DOHH2 (cell line): ENCODE measurements around the gene IL31.

Experiments used
- H3F3A ChIP-seq: fragments of 200-600 bp; sonication (generic), shearing (Covaris generic); 2 replicates; pipeline ENCODE4 v1.6.0; 2016; ENCODE audit warnings: antibody characterized with exemption, mild to moderate bottlenecking; ENCODE audit not compliant: control insufficient read depth, insufficient read depth
- H3K27ac ChIP-seq: fragments of 200-600 bp; sonication (generic); 2 replicates; pipeline ENCODE4 v1.5.1; 2014; ENCODE audit warnings: low read depth, mild to moderate bottlenecking, low read length, moderate library complexity
- H3K27me3 ChIP-seq: fragments of 200-600 bp; sonication (generic); 2 replicates; pipeline ENCODE4 v1.6.1; 2014; ENCODE audit warnings: mild to moderate bottlenecking, low read length, mixed read lengths; ENCODE audit not compliant: control insufficient read depth
- H3K36me3 ChIP-seq: fragments of 200-600 bp; sonication (generic); 2 replicates; pipeline ENCODE4 v1.6.1; 2014; ENCODE audit warnings: mild to moderate bottlenecking, low read length, moderate library complexity, mixed read lengths; ENCODE audit not compliant: control insufficient read depth
- H3K4me1 ChIP-seq: fragments of 200-600 bp; sonication (generic); 2 replicates; pipeline ENCODE4 v1.6.1; 2014; ENCODE audit warnings: mild to moderate bottlenecking, low read length, mixed read lengths; ENCODE audit not compliant: control insufficient read depth
- H3K4me2 ChIP-seq: fragments of 200-600 bp; sonication (generic); 2 replicates; pipeline ENCODE4 v1.6.0; 2014; ENCODE audit warnings: mild to moderate bottlenecking, low read length, moderate library complexity
- H3K4me3 ChIP-seq: fragments of 200-600 bp; sonication (generic); 2 replicates; pipeline ENCODE4 v1.5.1; 2014; ENCODE audit warnings: mild to moderate bottlenecking, low read length, mixed read lengths
- H3K79me2 ChIP-seq: fragments of 200-600 bp; sonication (generic); 2 replicates; pipeline ENCODE4 v1.6.1; 2014; ENCODE audit warnings: mild to moderate bottlenecking, low read length, mixed read lengths; ENCODE audit not compliant: control insufficient read depth
- H3K9me2 ChIP-seq: fragments of 200-600 bp; sonication (generic); replicated peaks from 2 replicates; pipeline ENCODE4 v1.6.1; 2014; ENCODE audit warnings: mild to moderate bottlenecking, low read length, mixed read lengths; ENCODE audit not compliant: control insufficient read depth
- H3K9me3 ChIP-seq: fragments of 200-600 bp; sonication (generic); 2 replicates; pipeline ENCODE4 v1.6.1; 2014; ENCODE audit warnings: antibody characterized with exemption, low read length, mixed read lengths; ENCODE audit not compliant: control insufficient read depth, insufficient read depth
- H4K20me1 ChIP-seq: fragments of 200-600 bp; sonication (generic); 2 replicates; pipeline ENCODE4 v1.6.0; 2014; ENCODE audit warnings: low read depth, mild to moderate bottlenecking, antibody characterized with exemption, low read length, moderate library complexity; ENCODE audit not compliant: control insufficient read depth, insufficient read depth
- CTCF ChIP-seq: fragments of 200-600 bp; sonication (generic); IDR thresholded peaks from one replicate; pipeline ENCODE4 v1.5.1; 2014; ENCODE audit warnings: antibody characterized with exemption, mild to moderate bottlenecking, low read depth, low read length; ENCODE audit not compliant: poor library complexity, severe bottlenecking
- EZH2phosphoT487 ChIP-seq: fragments of 200-600 bp; sonication (generic); IDR thresholded peaks from 2 replicates; pipeline ENCODE4 v1.6.1; 2017; ENCODE audit warnings: borderline replicate concordance, mild to moderate bottlenecking, antibody characterized with exemption, low read length, moderate library complexity, mixed read lengths

IL31 gene

DNA sequence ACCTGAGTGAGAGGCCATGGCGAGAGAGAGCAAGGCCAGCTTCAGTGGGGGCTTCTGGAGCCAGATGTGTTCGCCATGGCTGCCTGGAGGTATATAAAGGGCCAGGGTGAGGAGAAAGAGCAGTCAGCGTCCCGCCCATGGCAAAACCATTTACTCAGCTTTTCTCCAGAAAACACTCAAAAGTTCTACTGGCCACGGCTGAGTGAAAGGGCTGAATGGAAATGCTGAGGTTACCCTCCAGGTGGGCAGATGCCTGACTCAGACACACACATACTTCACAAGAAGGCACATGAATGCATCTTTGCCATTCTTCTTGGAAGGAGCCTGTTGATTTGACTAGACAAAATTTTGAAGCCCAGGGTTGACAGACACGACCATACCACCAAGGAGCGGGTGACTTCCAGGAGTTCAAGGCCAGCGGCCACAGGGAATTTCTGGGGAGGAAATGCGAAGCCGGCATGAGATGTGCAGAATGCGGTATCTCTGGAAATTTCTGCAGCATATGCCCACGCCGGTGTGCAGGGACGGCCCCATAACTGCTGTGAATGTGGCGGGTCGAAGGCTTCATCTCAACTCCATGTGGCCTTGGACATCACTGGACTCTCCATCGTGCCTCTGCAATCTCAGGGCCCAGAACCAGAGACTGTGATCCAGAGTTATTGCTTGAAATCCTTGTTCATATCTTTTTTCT is at the start of gene IL31:
IL31 (minus strand) TSS at position 67 of the 691 bp plus-strand sequence; CDS start at position 18, 49 bp downstream.
- H4K20me1 ChIP-seq, result no peaks in the 10 kb centered on the region
- H3K4me1 ChIP-seq, result no peaks in the 10 kb centered on the region
- TF ChIP-seq EZH2phosphoT487 (no peak), CTCF (no peak)
- H3K4me2 ChIP-seq, result no peak within 1 kb of the TSS
- H3K79me2 ChIP-seq, result no peaks in the 10 kb centered on the region
- no peaks in the 10 kb centered on the region for H3K9me2 ChIP-seq
- H3K27me3 ChIP-seq, result peaks cover 16% of the 10 kb centered on the region
- no peak within 1 kb of the TSS for H3K4me3 ChIP-seq
- no peaks in the 10 kb centered on the region for H3K9me3 ChIP-seq
- no peak within 1 kb of the TSS for H3K27ac ChIP-seq
- no peaks in the 10 kb centered on the region for H3K36me3 ChIP-seq
- no peaks in the 10 kb centered on the region for H3F3A ChIP-seq

DNA sequence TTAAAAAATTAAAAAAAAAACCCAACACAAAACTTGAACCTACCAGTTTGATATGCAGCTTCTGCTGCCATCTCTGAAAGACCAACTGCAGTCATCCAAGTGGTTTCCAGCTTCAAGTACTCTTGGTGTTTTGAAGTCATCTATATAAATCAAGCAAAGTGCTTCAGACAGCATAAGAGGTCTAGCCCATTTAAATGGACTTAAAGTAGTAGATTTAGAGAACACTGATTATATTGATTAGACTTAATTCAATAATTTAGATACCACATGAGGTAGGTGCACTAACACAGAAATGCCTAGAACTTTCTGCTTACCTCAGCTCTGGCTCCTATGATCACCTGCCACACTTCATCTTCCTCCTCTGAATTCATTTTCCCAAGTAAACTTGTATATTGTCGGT is 42.4 kb upstream of the IL31 start:
- H3K4me3 ChIP-seq, result no peak overlapping the region
- no peaks in the 10 kb centered on the region for H3K9me2 ChIP-seq
- no peaks in the 10 kb centered on the region for H3K27me3 ChIP-seq
- peaks cover 10% of the 10 kb centered on the region; the same call in 1 of the 2 replicates for H3F3A ChIP-seq
- H4K20me1 ChIP-seq, result 0 out of 2 replicates have a peak, but pooled peaks cover 4% of the 10 kb centered on the region
- H3K4me1 ChIP-seq, result no peaks in the 10 kb centered on the region
- no peaks in the 10 kb centered on the region for H3K9me3 ChIP-seq
- H3K79me2 ChIP-seq, result peaks cover 22% of the 10 kb centered on the region
- H3K36me3 ChIP-seq, result peaks cover 78% of the 10 kb centered on the region
- TF ChIP-seq EZH2phosphoT487 (no peak), CTCF (no peak)
- no peak overlapping the region for H3K27ac ChIP-seq
- no peak overlapping the region for H3K4me2 ChIP-seq

GRCh38 chr12:122215771-122216170 is 41.8 kb upstream of the IL31 start:
- Histone ChIP-seq H3F3A (peaks cover 10% of the 10 kb centered on the region; the same call in 1 of the 2 replicates), H3K4me2 (no peak overlapping the region), H3K36me3 (peaks cover 75% of the 10 kb centered on the region), H3K27ac (no peak overlapping the region), H3K9me3 (no peaks in the 10 kb centered on the region), H3K27me3 (no peaks in the 10 kb centered on the region), H3K9me2 (no peaks in the 10 kb centered on the region), H3K4me3 (no peak overlapping the region), H4K20me1 (0 out of 2 replicates have a peak, but pooled peaks cover 4% of the 10 kb centered on the region), H3K79me2 (peaks cover 15% of the 10 kb centered on the region), H3K4me1 (no peaks in the 10 kb centered on the region)
- no peak for TF ChIP-seq CTCF
- no peak for TF ChIP-seq EZH2phosphoT487
